CD4-positive, alpha-beta T cell treated with Interleukin-10 for 1 hour (primary cell): ENCODE measurements around the gene SEC24B.

ENCODE experiments used
- DNase-seq: peaks from one replicate; pipeline ENCODE4 v3.0.0-alpha.2; 2020

Gene SEC24B

GRCh38 chr4:109433205-109434006, at the start of gene SEC24B:
Gene SEC24B (plus strand): TSS chr4:109433815. CDS start chr4:109433870, 55 bp downstream.
- DNase-seq = peak; percentile 92

GRCh38 chr4:109383823-109384222, 49.8 kb upstream of the SEC24B start:
- no peak for DNase-seq

- DNase-seq = no peak
Measured at GRCh38 chr4:109385260-109385659, 48.4 kb upstream of the SEC24B start.

GRCh38 chr4:109389369-109390114, 44.1 kb upstream of the SEC24B start:
- DNase-seq = no peak

GRCh38 chr4:109390115-109390768, 43.4 kb upstream of the SEC24B start:
- DNase-seq = no peak

GRCh38 chr4:109395694-109396093, 37.9 kb upstream of the SEC24B start:
- no peak for DNase-seq

GRCh38 chr4:109398928-109399327, 34.7 kb upstream of the SEC24B start:
- DNase-seq = no peak

- DNase-seq = peak; percentile 56
Measured at GRCh38 chr4:109406337-109406931, 27.2 kb upstream of the SEC24B start.

GRCh38 chr4:109407027-109407737, 26.4 kb upstream of the SEC24B start:
- no peak for DNase-seq

- no peak for DNase-seq
Measured at GRCh38 chr4:109408711-109409110, 24.9 kb upstream of the SEC24B start.

GRCh38 chr4:109410226-109410625, 23.4 kb upstream of the SEC24B start:
- DNase-seq = no peak

- no peak for DNase-seq
Measured at GRCh38 chr4:109410776-109411175, 22.8 kb upstream of the SEC24B start.

GRCh38 chr4:109411964-109412363, 21.7 kb upstream of the SEC24B start:
- DNase-seq = no peak

- DNase-seq = no peak
Measured at GRCh38 chr4:109412776-109413175, 20.8 kb upstream of the SEC24B start.

- no peak for DNase-seq
Measured at GRCh38 chr4:109414938-109415337, 18.7 kb upstream of the SEC24B start.

GRCh38 chr4:109418588-109418987, 15.0 kb upstream of the SEC24B start:
- DNase-seq = no peak

GRCh38 chr4:109419679-109420078, 13.9 kb upstream of the SEC24B start:
- DNase-seq = no peak

GRCh38 chr4:109424093-109424841, 9.3 kb upstream of the SEC24B start:
- no peak for DNase-seq

GRCh38 chr4:109425405-109425804, 8.2 kb upstream of the SEC24B start:
- DNase-seq = no peak

GRCh38 chr4:109429545-109429944, 4.1 kb upstream of the SEC24B start:
- DNase-seq = no peak

- DNase-seq = no peak
Measured at GRCh38 chr4:109432203-109432602, 1.4 kb upstream of the SEC24B start.

- DNase-seq = no peak
Measured at GRCh38 chr4:109432696-109433095, 919 bp upstream of the SEC24B start.
